Measurements from ENCODE around the gene GSN.

Gene GSN

GRCh38 chr9:121303456-121304451 is 35.8 kb downstream of the GSN start:
- no peak for DNase-seq (ENCODE audit: insufficient read length, low spot score)
- no peak for FAIRE-seq
- no peak for TF ChIP-seq POLR2A (IDR thresholded peaks at IDR 0.05; ENCODE audit: low read depth, low read length)

- FAIRE-seq (no peak), DNase-seq (ENCODE audit: insufficient read length, low spot score) (no peak)
- TF ChIP-seq POLR2A (IDR thresholded peaks at IDR 0.05; ENCODE audit: low read depth, low read length) = no peak
Observed at GRCh38 chr9:121304707-121305106, 36.7 kb downstream of the GSN start.

GRCh38 chr9:121305269-121305994 is 37.5 kb downstream of the GSN start:
- no peak for DNase-seq (ENCODE audit: insufficient read length, low spot score)
- FAIRE-seq = no peak
- TF ChIP-seq POLR2A (IDR thresholded peaks at IDR 0.05; ENCODE audit: low read depth, low read length) = no peak

GRCh38 chr9:121307976-121308375 is 40.0 kb downstream of the GSN start:
- FAIRE-seq (no peak), DNase-seq (ENCODE audit: insufficient read length, low spot score) (no peak)
- TF ChIP-seq POLR2A (IDR thresholded peaks at IDR 0.05; ENCODE audit: low read depth, low read length) = no peak

- no peak for DNase-seq (ENCODE audit: insufficient read length, low spot score)
- FAIRE-seq = no peak
- TF ChIP-seq POLR2A (IDR thresholded peaks at IDR 0.05; ENCODE audit: low read depth, low read length) = no peak
Observed at GRCh38 chr9:121308765-121309164, 40.8 kb downstream of the GSN start.

GRCh38 chr9:121309171-121309570 is 41.2 kb downstream of the GSN start:
- TF ChIP-seq POLR2A (IDR thresholded peaks at IDR 0.05; ENCODE audit: low read depth, low read length) = no peak
- FAIRE-seq (no peak), DNase-seq (ENCODE audit: insufficient read length, low spot score) (no peak)

GRCh38 chr9:121309833-121310425 is 42.0 kb downstream of the GSN start:
- FAIRE-seq = no peak
- no peak for DNase-seq (ENCODE audit: insufficient read length, low spot score)
- no peak for TF ChIP-seq POLR2A (IDR thresholded peaks at IDR 0.05; ENCODE audit: low read depth, low read length)

- DNase-seq (ENCODE audit: insufficient read length, low spot score) (no peak), FAIRE-seq (no peak)
- no peak for TF ChIP-seq POLR2A (IDR thresholded peaks at IDR 0.05; ENCODE audit: low read depth, low read length)
Observed at GRCh38 chr9:121310571-121310970, 42.6 kb downstream of the GSN start.

GRCh38 chr9:121312169-121312568 is 44.2 kb downstream of the GSN start:
- no peak for DNase-seq (ENCODE audit: insufficient read length, low spot score)
- no peak for FAIRE-seq
- TF ChIP-seq POLR2A (IDR thresholded peaks at IDR 0.05; ENCODE audit: low read depth, low read length) = no peak

GRCh38 chr9:121313458-121314152 is 45.6 kb downstream of the GSN start:
- FAIRE-seq (no peak), DNase-seq (ENCODE audit: insufficient read length, low spot score) (no peak)
- no peak for TF ChIP-seq POLR2A (IDR thresholded peaks at IDR 0.05; ENCODE audit: low read depth, low read length)

GRCh38 chr9:121316378-121316777 is 48.4 kb downstream of the GSN start:
- DNase-seq (ENCODE audit: insufficient read length, low spot score) = no peak
- no peak for FAIRE-seq
- TF ChIP-seq POLR2A (IDR thresholded peaks at IDR 0.05; ENCODE audit: low read depth, low read length) = no peak

- TF ChIP-seq POLR2A (IDR thresholded peaks at IDR 0.05; ENCODE audit: low read depth, low read length) = no peak
- DNase-seq (ENCODE audit: insufficient read length, low spot score) = no peak
- no peak for FAIRE-seq
Observed at GRCh38 chr9:121316852-121317373, 49.0 kb downstream of the GSN start.
